Choroid plexus epithelial cell (primary cell): ENCODE data around the gene TRMT1.

Source experiments
- DNase-seq: peaks from one replicate; pipeline ENCODE4 v3.0.0-alpha.2; 2010; ENCODE audit warnings: low read depth
- H3K4me3 ChIP-seq: 2 replicates; pipeline ENCODE4 v1.5.1; 2011; ENCODE audit warnings: low read depth, mild to moderate bottlenecking, control low read depth, low read length, moderate library complexity
- CTCF ChIP-seq: conservative IDR thresholded peaks from 2 replicates; pipeline ENCODE4 v1.5.1; 2011; ENCODE audit warnings: low read depth, mild to moderate bottlenecking, control low read depth, inconsistent platforms, low read length, moderate library complexity

Gene TRMT1

GRCh38 chr19:13128583-13128982 lies 12.0 kb upstream of the TRMT1 start:
- DNase-seq, result no peak
- TF ChIP-seq CTCF, result no peak
- H3K4me3 ChIP-seq, result no peak overlapping the region

DNA sequence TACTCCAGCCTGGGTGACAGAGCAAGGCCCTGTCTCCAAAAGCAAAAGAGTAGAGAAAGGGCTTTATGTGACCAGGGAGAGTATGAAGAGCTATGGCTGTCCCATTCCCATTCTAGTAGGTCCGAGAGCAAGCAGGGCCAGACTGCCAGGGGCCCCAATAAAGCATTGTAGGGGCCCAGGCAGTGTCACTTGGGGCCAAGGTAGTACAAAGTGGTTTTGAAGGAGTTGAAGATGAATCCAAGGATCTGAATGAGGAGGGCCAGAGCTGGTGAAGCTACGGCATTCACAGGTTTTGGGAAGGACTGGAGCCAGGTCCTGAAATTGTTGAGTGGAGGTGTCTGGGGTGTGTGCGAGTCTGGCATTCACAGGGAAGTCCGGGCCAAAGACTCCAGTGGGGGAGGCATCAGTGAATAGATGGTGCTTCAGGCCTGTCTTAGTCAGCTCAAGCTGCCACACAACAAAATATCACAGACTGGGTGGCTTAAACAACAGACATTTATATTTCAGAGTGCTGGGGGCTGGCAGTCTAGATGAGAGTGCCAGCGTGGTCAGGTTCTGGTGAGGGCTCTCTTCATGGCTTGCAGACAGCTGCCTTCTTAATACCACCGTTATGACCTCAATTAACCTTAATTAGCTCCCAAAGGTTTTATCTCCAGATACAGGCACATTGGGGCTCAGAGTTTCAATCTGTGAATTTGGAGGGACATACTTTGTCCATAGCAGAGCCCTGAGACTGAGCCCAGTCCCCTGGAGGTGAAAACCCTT lies 11.5 kb upstream of the TRMT1 start:
- no peak for TF ChIP-seq CTCF
- H3K4me3 ChIP-seq, result no peak overlapping the region
- DNase-seq, result no peak

DNA sequence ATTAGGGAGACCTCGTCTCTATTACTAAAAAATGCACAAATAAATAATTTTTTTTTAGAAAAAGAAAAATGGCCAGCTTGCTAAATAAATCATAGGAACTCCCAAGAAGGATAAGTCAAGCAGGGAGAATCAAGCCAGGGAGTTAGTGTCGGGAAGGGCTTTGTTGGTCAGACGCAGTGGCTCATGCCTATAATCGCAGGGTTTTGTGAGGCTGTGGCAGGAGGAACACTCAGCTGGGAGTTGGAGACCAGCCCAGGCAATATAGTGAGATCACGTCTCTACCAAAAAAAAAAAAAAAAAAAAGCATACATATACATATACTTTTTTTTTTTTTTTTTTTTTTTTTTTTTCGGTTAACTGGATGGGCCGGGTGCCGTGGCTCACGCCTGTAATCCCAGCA lies 10.5 kb upstream of the TRMT1 start:
- no peak overlapping the region for H3K4me3 ChIP-seq
- TF ChIP-seq CTCF, result no peak

GRCh38 chr19:13122980-13123957 lies 6.7 kb upstream of the TRMT1 start:
- TF ChIP-seq CTCF, result no peak
- H3K4me3 ChIP-seq, result no peak overlapping the region
- DNase-seq, result no peak

More for the DNA sequence above, 10.5 kb upstream of the TRMT1 start:
- no peak for DNase-seq

GRCh38 chr19:13122275-13122878 lies 5.8 kb upstream of the TRMT1 start:
- DNase-seq, result no peak
- no peak for TF ChIP-seq CTCF
- no peak overlapping the region for H3K4me3 ChIP-seq

- DNase-seq, result no peak
- no peak for TF ChIP-seq CTCF
- H3K4me3 ChIP-seq, result no peak overlapping the region
These were observed 5.2 kb upstream of the TRMT1 start for GRCh38 chr19:13121551-13122274.
